GM12873 (cell line): ENCODE measurements around the gene NBEA.

Source experiments
- CTCF ChIP-seq: IDR thresholded peaks from 2 replicates; pipeline ENCODE4 v1.5.1; 2012; ENCODE audit warnings: low read depth, mild to moderate bottlenecking, moderate library complexity, low read length, control low read depth; ENCODE audit not compliant: insufficient read depth; ENCODE audit errors: missing control alignments

NBEA gene

GRCh38 chr13:34964558-34964957 lies 22.5 kb downstream of the NBEA start:
- TF ChIP-seq CTCF, result no peak

- no peak for TF ChIP-seq CTCF
These were observed 25.9 kb downstream of the NBEA start for GRCh38 chr13:34967851-34968562.

GRCh38 chr13:34970961-34971360 lies 28.9 kb downstream of the NBEA start:
- TF ChIP-seq CTCF, result no peak

GRCh38 chr13:34971473-34971872 lies 29.4 kb downstream of the NBEA start:
- no peak for TF ChIP-seq CTCF

GRCh38 chr13:34988330-34988791 lies 46.3 kb downstream of the NBEA start:
- TF ChIP-seq CTCF, result no peak

- no peak for TF ChIP-seq CTCF
These were observed 48.5 kb downstream of the NBEA start for GRCh38 chr13:34990399-34991214.

GRCh38 chr13:34993470-34993869 lies 51.4 kb downstream of the NBEA start:
- TF ChIP-seq CTCF, result no peak
